Retinal pigment epithelial cell (primary cell): ENCODE data around the gene ARHGEF17.

Experiments used
- DNase-seq: peaks from one replicate; pipeline ENCODE4 v3.0.0-alpha.2; 2010; ENCODE audit warnings: low read depth
- H3K4me3 ChIP-seq: 2 replicates; pipeline ENCODE4 v1.5.1; 2011; ENCODE audit warnings: mild to moderate bottlenecking, low read length, control low read depth, moderate library complexity
- CTCF ChIP-seq: conservative IDR thresholded peaks from 2 replicates; pipeline ENCODE4 v1.5.1; 2011; ENCODE audit warnings: low read depth, low read length, control low read depth, inconsistent platforms

ARHGEF17 gene, protein sequence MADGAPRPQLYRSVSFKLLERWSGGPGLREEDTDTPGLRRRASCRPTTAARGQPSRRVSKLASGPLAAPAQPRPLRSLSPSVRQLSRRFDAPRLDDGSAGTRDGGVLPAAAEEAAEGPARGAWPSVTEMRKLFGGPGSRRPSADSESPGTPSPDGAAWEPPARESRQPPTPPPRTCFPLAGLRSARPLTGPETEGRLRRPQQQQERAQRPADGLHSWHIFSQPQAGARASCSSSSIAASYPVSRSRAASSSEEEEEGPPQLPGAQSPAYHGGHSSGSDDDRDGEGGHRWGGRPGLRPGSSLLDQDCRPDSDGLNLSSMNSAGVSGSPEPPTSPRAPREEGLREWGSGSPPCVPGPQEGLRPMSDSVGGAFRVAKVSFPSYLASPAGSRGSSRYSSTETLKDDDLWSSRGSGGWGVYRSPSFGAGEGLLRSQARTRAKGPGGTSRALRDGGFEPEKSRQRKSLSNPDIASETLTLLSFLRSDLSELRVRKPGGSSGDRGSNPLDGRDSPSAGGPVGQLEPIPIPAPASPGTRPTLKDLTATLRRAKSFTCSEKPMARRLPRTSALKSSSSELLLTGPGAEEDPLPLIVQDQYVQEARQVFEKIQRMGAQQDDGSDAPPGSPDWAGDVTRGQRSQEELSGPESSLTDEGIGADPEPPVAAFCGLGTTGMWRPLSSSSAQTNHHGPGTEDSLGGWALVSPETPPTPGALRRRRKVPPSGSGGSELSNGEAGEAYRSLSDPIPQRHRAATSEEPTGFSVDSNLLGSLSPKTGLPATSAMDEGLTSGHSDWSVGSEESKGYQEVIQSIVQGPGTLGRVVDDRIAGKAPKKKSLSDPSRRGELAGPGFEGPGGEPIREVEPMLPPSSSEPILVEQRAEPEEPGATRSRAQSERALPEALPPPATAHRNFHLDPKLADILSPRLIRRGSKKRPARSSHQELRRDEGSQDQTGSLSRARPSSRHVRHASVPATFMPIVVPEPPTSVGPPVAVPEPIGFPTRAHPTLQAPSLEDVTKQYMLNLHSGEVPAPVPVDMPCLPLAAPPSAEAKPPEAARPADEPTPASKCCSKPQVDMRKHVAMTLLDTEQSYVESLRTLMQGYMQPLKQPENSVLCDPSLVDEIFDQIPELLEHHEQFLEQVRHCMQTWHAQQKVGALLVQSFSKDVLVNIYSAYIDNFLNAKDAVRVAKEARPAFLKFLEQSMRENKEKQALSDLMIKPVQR (N-terminal part only)

DNA sequence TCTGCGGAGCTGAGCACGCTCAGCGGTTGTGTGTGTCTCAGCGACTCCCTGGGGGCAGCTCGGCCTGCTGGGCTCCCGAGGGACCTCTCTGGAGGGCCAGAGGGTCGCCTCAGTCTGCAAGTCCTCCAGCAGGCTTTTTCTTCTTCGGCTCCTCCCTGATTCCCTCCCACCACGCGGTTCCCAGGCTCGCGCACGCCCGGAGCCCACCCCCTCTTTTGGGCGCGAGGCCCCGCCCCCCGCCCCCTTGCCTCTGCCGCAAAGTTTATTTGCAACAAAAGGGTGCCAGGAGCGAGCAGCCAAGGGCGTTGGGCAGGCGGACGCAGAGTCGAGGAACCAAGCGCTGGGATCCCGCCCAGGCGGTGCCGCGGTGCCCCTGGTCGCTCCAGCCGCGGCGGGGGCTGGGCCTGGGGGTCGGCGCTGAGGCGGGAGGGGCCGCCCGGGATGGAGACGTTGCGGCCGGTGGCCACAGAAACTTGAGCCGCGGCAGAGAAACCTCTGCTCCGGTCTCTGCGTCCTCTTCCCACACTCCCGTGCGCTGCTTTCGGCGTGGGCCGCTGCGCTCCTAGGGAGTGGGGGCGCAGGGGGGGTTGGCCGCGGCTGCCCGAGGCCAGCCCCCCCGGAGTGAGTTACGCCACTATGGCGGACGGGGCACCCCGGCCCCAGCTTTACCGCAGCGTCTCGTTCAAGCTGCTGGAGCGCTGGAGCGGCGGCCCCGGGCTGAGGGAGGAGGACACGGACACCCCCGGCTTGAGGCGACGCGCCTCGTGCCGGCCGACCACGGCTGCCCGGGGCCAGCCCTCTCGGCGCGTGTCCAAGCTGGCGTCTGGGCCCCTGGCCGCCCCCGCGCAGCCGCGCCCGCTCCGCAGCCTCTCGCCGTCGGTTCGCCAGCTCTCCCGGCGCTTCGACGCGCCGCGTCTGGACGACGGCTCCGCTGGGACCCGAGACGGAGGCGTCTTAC lies at the start of gene ARHGEF17:
Gene ARHGEF17, plus strand, starts transcription at position 274 of the 958 bp plus-strand sequence. Its CDS starts 363 bp downstream, at position 637.
- no peak for DNase-seq
- no peak for TF ChIP-seq CTCF
- peak within 1 kb of the TSS; percentile 66 for H3K4me3 ChIP-seq

DNA sequence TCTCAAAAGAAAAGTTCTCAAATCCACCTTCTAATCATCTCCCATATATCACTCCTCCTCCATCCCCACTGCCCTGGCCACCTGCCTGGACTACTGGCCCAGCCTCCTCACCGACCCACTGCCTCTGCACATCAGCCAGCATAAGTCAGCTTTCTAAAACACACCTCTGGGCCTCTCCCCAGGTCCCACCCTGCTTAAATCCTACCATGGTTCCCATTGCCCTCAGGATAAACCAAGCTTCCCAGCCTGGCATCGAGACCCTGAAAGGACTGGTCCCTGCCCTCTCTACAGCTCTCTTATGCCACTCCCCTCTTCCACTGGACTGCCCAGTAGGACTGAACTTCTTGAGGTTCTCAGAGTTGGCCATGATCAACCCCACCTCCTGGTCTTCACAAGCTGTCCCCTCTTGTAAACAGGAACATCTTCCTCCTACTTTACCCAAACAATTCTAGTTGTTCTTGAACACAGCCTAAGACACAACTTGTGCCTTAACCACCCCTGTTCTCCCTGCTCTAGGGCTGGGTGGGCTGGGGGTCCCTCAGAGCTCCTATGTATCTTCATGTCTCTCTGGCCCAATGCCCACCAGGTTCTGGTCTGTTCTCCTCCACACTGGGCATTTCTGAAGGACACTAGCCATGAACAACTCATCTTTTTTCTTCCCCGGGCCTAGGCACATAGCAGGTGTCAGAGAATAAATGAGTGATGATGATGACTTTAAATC lies 48.5 kb upstream of the ARHGEF17 start:
- no peak for TF ChIP-seq CTCF
- no peak for DNase-seq
- H3K4me3 ChIP-seq, result no peak overlapping the region

- DNase-seq, result no peak
- no peak for TF ChIP-seq CTCF
- H3K4me3 ChIP-seq, result no peak overlapping the region
Measured at GRCh38 chr11:73260127-73260457, 48.0 kb upstream of the ARHGEF17 start.

DNA sequence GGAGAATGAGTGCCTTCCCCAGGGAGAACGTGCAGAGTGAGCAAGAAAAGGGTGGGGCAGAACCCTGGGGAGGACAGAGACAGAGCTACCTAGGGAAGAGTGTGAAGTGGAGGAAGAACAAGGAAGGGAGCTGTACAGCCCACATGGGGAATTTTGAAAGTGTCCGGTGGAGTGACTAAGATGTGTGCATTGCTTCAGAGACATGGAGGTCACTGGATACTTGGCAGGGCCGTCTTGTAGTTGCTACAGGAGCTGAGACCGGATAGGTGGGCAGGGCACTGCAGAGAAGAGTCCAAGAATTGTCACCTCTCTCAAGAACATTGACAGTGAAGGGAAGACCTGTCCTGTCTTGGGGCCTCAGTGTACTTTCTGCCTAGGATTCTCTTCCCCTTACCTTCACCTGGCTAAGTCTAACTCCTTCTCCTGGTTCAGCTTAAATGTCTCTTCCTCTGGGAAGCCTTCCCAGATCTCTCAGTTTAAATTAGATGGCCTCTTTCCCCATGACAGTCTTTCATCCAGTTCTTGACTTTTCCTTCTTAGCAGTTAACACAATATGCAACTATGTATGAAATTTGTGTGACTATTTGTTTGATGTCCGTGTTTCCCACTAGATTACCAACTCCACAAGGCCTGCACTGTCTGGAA lies 45.1 kb upstream of the ARHGEF17 start:
- TF ChIP-seq CTCF, result no peak
- no peak for DNase-seq

GRCh38 chr11:73263640-73264039 lies 44.4 kb upstream of the ARHGEF17 start:
- no peak for DNase-seq
- no peak overlapping the region for H3K4me3 ChIP-seq
- no peak for TF ChIP-seq CTCF

More for the DNA sequence above, 45.1 kb upstream of the ARHGEF17 start:
- H3K4me3 ChIP-seq, result no peak overlapping the region
